Measurements from ENCODE around the gene ATP2B2.

DNA sequence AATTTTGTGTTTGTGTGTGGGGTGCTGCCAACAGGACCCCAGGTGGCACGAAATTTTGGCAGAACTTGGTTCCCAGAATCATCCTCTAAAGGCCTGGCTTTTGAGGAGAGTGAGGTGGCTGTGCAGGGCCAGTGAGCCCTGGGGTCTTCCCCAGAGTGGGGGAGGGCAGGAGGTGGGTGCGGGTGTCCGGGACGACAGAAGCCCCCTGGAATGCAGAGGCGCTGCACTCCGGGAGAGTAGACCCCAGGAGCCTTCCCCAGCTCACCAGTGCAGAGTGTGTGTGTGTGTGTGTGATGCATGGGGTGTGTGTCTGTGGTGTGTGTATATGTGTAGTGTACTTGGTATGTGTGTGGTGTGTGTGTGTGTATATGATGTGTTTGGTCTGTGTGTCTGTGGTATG lies 140.1 kb downstream of the ATP2B2 start:
- TF ChIP-seq POLR2AphosphoS5 (IDR thresholded peaks at IDR 0.05) = no peak
- TF ChIP-seq, protein P1, sequence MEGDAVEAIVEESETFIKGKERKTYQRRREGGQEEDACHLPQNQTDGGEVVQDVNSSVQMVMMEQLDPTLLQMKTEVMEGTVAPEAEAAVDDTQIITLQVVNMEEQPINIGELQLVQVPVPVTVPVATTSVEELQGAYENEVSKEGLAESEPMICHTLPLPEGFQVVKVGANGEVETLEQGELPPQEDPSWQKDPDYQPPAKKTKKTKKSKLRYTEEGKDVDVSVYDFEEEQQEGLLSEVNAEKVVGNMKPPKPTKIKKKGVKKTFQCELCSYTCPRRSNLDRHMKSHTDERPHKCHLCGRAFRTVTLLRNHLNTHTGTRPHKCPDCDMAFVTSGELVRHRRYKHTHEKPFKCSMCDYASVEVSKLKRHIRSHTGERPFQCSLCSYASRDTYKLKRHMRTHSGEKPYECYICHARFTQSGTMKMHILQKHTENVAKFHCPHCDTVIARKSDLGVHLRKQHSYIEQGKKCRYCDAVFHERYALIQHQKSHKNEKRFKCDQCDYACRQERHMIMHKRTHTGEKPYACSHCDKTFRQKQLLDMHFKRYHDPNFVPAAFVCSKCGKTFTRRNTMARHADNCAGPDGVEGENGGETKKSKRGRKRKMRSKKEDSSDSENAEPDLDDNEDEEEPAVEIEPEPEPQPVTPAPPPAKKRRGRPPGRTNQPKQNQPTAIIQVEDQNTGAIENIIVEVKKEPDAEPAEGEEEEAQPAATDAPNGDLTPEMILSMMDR (IDR thresholded peaks at IDR 0.05) = no peak
